GM10266 (cell line): ENCODE data around the gene RAB3GAP1.

Experiments
- DNase-seq: peaks from one replicate; pipeline ENCODE4 v3.0.0; 2012; ENCODE audit errors: extremely low spot score
- CTCF ChIP-seq: IDR thresholded peaks from 2 replicates; pipeline ENCODE4 v1.5.1; 2012; ENCODE audit warnings: mild to moderate bottlenecking, low read depth; ENCODE audit not compliant: control insufficient read depth, insufficient read depth; ENCODE audit errors: missing control alignments

RAB3GAP1 gene

GRCh38 chr2:135055182-135055786, 3.2 kb downstream of the RAB3GAP1 start:
- no peak for TF ChIP-seq CTCF
- no peak for DNase-seq

- no peak for DNase-seq
- no peak for TF ChIP-seq CTCF
These were observed 4.7 kb downstream of the RAB3GAP1 start for GRCh38 chr2:135056790-135057189.

GRCh38 chr2:135059577-135059976, 7.5 kb downstream of the RAB3GAP1 start:
- no peak for DNase-seq
- no peak for TF ChIP-seq CTCF

GRCh38 chr2:135063210-135063609, 11.1 kb downstream of the RAB3GAP1 start:
- no peak for DNase-seq
- TF ChIP-seq CTCF, result no peak

GRCh38 chr2:135064149-135064548, 12.1 kb downstream of the RAB3GAP1 start:
- TF ChIP-seq CTCF, result no peak

GRCh38 chr2:135066710-135067109, 14.6 kb downstream of the RAB3GAP1 start:
- no peak for TF ChIP-seq CTCF
- DNase-seq, result no peak

More at GRCh38 chr2:135064149-135064548, 12.1 kb downstream of the RAB3GAP1 start:
- DNase-seq, result no peak

GRCh38 chr2:135072125-135072997, 20.3 kb downstream of the RAB3GAP1 start:
- no peak for TF ChIP-seq CTCF
- DNase-seq, result no peak
